GM12878 (cell line): ENCODE measurements around the gene KRTAP22-1.

ENCODE experiments used
- CHD4 ChIP-seq: fragments of 200-600 bp; sonication (generic); IDR thresholded peaks from 2 replicates; pipeline ENCODE4 v1.6.1; 2016; ENCODE audit warnings: mild to moderate bottlenecking
- CREM ChIP-seq: IDR thresholded peaks from 2 replicates; pipeline ENCODE4 v1.6.1; 2014; ENCODE audit warnings: antibody characterized with exemption, low read depth
- ESRRA ChIP-seq: IDR thresholded peaks from 2 replicates; pipeline ENCODE4 v1.6.1; 2012; ENCODE audit warnings: mild to moderate bottlenecking, low read length, improper control_type of control experiment
- EZH2 ChIP-seq: IDR thresholded peaks from 2 replicates; pipeline ENCODE4 v1.6.1; 2012; ENCODE audit warnings: low read depth, mild to moderate bottlenecking, control low read depth, inconsistent platforms, low read length, borderline replicate concordance; ENCODE audit not compliant: control insufficient read depth
- HDAC2 ChIP-seq: fragments of 200-600 bp; sonication (generic); IDR thresholded peaks from 2 replicates; pipeline ENCODE4 v1.6.1; 2017
- KAT2A ChIP-seq: conservative IDR thresholded peaks from 2 replicates; pipeline ENCODE4 v1.6.1; 2011; ENCODE audit warnings: low read depth, low read length; ENCODE audit not compliant: control insufficient read depth
- MYC ChIP-seq: IDR thresholded peaks from 2 replicates; pipeline ENCODE4 v1.6.1; 2011; ENCODE audit warnings: mild to moderate bottlenecking, low read length, moderate library complexity, inconsistent platforms; ENCODE audit not compliant: insufficient read depth, insufficient replicate concordance, insufficient read length, severe bottlenecking
- POLR2A ChIP-seq: IDR thresholded peaks from 2 replicates; pipeline ENCODE4 v1.6.1; 2011; ENCODE audit warnings: low read depth, mild to moderate bottlenecking, low read length
- SMC3 ChIP-seq: IDR thresholded peaks from 2 replicates; pipeline ENCODE4 v1.6.1; 2011; ENCODE audit warnings: low read length, improper control_type of control experiment, borderline replicate concordance
- TCF12 ChIP-seq: IDR thresholded peaks from 2 replicates; pipeline ENCODE4 v1.6.1; 2011; ENCODE audit warnings: low read depth, mild to moderate bottlenecking, low read length
- ZNF217 ChIP-seq: fragments of 450-650 bp; IDR thresholded peaks from 2 replicates; pipeline ENCODE4 v1.6.1; 2017; ENCODE audit warnings: antibody characterized with exemption, mild to moderate bottlenecking
- TF ChIP-seq, protein P1 (sequence below), 3 experiments: IDR thresholded peaks in 2 of 3; conservative IDR thresholded peaks in 1 of 3; 2 replicates each; pipeline ENCODE4 v1.5.1; 2011; ENCODE audit warnings: low read depth in 3 of 3, low read length in 3 of 3, mild to moderate bottlenecking in 3 of 3, control low read depth in 2 of 3, moderate library complexity in 2 of 3, inconsistent platforms in 1 of 3, mixed read lengths in 1 of 3; ENCODE audit not compliant: control insufficient read depth in 2 of 3, insufficient read depth in 1 of 3; ENCODE audit errors: extremely low read depth in 1 of 3
- TF ChIP-seq, protein P2 (sequence below): IDR thresholded peaks from 2 replicates; pipeline ENCODE4 v1.6.1; 2012; ENCODE audit warnings: mild to moderate bottlenecking, low read depth, low read length
- TF ChIP-seq, protein P3 (sequence below): IDR thresholded peaks from 2 replicates; pipeline ENCODE4 v1.6.1; 2012; ENCODE audit warnings: low read depth, low read length, improper control_type of control experiment

DNA sequence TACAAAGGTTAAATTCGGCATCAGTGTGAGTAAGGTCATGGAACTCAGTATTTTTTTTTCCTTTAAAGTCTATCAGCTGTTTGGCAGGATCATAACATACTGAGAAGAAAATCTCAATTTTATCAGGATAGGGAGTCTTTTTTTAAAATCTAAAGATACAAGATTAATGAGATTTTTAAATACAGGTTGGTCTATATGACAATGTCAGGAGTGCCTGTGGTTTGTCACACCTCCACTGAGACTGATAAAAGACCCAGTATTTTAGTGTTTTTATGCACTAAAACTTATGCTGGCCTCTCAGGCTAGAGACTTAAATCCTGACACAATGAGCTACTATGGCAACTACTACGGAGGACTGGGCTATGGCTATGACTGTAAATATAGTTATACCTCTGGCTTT, 41.7 kb downstream of the KRTAP22-1 start, which contains the start of gene KRTAP20-3:
- TF ChIP-seq ESRRA: no peak
- no peak for TF ChIP-seq KAT2A
- TF ChIP-seq, protein P1, sequence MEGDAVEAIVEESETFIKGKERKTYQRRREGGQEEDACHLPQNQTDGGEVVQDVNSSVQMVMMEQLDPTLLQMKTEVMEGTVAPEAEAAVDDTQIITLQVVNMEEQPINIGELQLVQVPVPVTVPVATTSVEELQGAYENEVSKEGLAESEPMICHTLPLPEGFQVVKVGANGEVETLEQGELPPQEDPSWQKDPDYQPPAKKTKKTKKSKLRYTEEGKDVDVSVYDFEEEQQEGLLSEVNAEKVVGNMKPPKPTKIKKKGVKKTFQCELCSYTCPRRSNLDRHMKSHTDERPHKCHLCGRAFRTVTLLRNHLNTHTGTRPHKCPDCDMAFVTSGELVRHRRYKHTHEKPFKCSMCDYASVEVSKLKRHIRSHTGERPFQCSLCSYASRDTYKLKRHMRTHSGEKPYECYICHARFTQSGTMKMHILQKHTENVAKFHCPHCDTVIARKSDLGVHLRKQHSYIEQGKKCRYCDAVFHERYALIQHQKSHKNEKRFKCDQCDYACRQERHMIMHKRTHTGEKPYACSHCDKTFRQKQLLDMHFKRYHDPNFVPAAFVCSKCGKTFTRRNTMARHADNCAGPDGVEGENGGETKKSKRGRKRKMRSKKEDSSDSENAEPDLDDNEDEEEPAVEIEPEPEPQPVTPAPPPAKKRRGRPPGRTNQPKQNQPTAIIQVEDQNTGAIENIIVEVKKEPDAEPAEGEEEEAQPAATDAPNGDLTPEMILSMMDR (IDR thresholded peaks at IDR 0.05 in 2 of 3, conservative IDR thresholded peaks at IDR 0.05 in 1 of 3; ENCODE audit: control insufficient read depth in 2 of 3, extremely low read depth in 1 of 3, insufficient read depth in 1 of 3, low read depth in 3 of 3, low read length in 3 of 3): no peak
- TF ChIP-seq MYC: no peak
- TF ChIP-seq CHD4: no peak
- TF ChIP-seq HDAC2: no peak
- no peak for TF ChIP-seq ZNF217
- no peak for TF ChIP-seq EZH2
- TF ChIP-seq, protein P2, sequence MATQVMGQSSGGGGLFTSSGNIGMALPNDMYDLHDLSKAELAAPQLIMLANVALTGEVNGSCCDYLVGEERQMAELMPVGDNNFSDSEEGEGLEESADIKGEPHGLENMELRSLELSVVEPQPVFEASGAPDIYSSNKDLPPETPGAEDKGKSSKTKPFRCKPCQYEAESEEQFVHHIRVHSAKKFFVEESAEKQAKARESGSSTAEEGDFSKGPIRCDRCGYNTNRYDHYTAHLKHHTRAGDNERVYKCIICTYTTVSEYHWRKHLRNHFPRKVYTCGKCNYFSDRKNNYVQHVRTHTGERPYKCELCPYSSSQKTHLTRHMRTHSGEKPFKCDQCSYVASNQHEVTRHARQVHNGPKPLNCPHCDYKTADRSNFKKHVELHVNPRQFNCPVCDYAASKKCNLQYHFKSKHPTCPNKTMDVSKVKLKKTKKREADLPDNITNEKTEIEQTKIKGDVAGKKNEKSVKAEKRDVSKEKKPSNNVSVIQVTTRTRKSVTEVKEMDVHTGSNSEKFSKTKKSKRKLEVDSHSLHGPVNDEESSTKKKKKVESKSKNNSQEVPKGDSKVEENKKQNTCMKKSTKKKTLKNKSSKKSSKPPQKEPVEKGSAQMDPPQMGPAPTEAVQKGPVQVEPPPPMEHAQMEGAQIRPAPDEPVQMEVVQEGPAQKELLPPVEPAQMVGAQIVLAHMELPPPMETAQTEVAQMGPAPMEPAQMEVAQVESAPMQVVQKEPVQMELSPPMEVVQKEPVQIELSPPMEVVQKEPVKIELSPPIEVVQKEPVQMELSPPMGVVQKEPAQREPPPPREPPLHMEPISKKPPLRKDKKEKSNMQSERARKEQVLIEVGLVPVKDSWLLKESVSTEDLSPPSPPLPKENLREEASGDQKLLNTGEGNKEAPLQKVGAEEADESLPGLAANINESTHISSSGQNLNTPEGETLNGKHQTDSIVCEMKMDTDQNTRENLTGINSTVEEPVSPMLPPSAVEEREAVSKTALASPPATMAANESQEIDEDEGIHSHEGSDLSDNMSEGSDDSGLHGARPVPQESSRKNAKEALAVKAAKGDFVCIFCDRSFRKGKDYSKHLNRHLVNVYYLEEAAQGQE: no peak
- TF ChIP-seq CREM: no peak
- TF ChIP-seq, protein P3, sequence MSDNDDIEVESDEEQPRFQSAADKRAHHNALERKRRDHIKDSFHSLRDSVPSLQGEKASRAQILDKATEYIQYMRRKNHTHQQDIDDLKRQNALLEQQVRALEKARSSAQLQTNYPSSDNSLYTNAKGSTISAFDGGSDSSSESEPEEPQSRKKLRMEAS: no peak
- TF ChIP-seq POLR2A: no peak
- no peak for TF ChIP-seq SMC3
- TF ChIP-seq TCF12: no peak
